Neuron (in vitro differentiated cells): Measurements from ENCODE around the gene ZNF91.
"Not testable (repeated sequence)": the region's sequence is repeated elsewhere in the genome, so short reads cannot be mapped to it uniquely, and the experiment has no call there.

Experiments
- H2AFZ ChIP-seq: one replicate; pipeline ENCODE4 v1.6.1; 2013; ENCODE audit warnings: low read depth, mild to moderate bottlenecking, inconsistent platforms, low read length, moderate library complexity
- H3K27me3 ChIP-seq: one replicate; pipeline ENCODE4 v1.6.1; 2013; ENCODE audit warnings: low read length; ENCODE audit not compliant: insufficient read depth
- H3K36me3 ChIP-seq: one replicate; pipeline ENCODE4 v1.6.1; 2013; ENCODE audit warnings: low read length; ENCODE audit not compliant: insufficient read depth
- H3K4me1 ChIP-seq: one replicate; pipeline ENCODE4 v1.6.1; 2013; ENCODE audit warnings: low read length; ENCODE audit not compliant: insufficient read depth
- H3K4me3 ChIP-seq: 2 replicates; pipeline ENCODE4 v1.5.1; 2013; ENCODE audit warnings: mild to moderate bottlenecking, low read length, moderate library complexity
- H3K9me3 ChIP-seq: one replicate; pipeline ENCODE4 v1.6.1; 2013; ENCODE audit warnings: low read length

The ZNF91 gene

DNA sequence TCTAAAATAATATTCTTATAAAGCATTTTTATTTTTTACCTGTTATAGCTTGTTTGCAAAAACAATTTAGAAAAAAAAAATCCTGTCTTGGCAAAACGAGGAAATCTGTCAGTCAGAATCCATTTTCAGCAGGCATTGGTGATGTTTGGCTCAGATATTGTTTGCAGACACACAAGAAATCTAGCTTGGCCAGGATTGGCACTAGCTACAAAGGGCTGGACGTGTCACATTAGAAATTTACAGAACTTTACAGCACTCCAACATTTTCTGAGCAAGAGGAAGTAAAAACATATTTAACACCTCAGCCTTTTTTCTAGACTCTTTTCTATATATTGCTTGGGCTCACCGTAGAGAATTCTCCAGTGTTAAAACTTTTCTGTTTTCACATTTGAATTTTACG, 9.9 kb downstream of the ZNF91 start:
- peaks cover 55% of the 10 kb centered on the region for H3K9me3 ChIP-seq
- H3K4me3 ChIP-seq, result no peak overlapping the region
- H3K4me1 ChIP-seq, result no peaks in the 10 kb centered on the region
- H3K27me3 ChIP-seq, result no peaks in the 10 kb centered on the region
- H2AFZ ChIP-seq, result no peak overlapping the region
- H3K36me3 ChIP-seq, result peaks cover 63% of the 10 kb centered on the region

GRCh38 chr19:23384858-23385257, 10.4 kb downstream of the ZNF91 start:
- peaks cover 56% of the 10 kb centered on the region for H3K9me3 ChIP-seq
- no peaks in the 10 kb centered on the region for H3K4me1 ChIP-seq
- no peaks in the 10 kb centered on the region for H3K27me3 ChIP-seq
- H3K36me3 ChIP-seq, result peaks cover 65% of the 10 kb centered on the region
- H2AFZ ChIP-seq, result no peak overlapping the region
- H3K4me3 ChIP-seq, result no peak overlapping the region

DNA sequence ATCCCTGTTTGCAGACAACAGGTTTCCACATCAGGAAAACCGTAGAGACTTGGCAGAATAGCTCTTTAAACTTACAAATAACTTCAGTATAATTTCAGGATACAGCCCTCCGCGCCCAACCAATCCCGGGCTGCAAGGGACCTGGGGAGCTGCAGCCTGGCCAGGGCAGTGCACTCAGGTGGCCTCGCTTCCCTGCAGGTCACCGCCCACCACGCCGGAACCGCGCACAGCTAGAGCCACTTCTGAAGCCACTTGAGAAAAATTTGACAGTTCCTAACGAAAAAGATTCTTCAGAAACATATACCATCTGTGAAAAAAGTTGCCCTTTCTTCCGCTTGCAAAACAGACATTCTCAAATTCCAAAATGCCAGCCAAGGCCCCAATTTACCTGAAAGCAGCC, 11.1 kb downstream of the ZNF91 start:
- Histone ChIP-seq H3K9me3 (peaks cover 56% of the 10 kb centered on the region), H2AFZ (no peak overlapping the region), H3K27me3 (no peaks in the 10 kb centered on the region), H3K4me3 (no peak overlapping the region), H3K36me3 (peaks cover 68% of the 10 kb centered on the region), H3K4me1 (no peaks in the 10 kb centered on the region)

DNA sequence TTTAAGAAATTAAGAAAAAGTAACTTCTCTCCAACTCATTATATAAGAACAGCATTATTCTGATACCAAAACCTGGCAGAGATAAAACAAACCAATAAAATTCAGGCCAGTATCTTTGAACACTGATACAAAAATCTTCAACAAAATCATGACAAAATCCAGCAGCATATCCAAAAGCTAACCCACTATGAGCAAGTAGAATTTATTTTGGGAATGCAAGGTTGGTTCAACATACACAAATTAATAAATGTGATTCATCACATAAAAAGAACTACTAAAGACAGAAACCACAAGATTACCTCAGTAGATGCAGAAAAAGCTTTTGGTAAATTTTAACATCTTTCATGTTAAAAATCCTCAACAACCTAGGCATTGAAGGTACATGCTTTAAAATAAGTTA, 12.3 kb downstream of the ZNF91 start:
- no peak overlapping the region for H3K4me3 ChIP-seq
- peaks cover 55% of the 10 kb centered on the region for H3K9me3 ChIP-seq
- peaks cover 62% of the 10 kb centered on the region for H3K36me3 ChIP-seq
- no peaks in the 10 kb centered on the region for H3K4me1 ChIP-seq
- H3K27me3 ChIP-seq, result no peaks in the 10 kb centered on the region
- H2AFZ ChIP-seq, result no peak overlapping the region

- Histone ChIP-seq H3K9me3 (peaks cover 64% of the 10 kb centered on the region), H2AFZ (no peak overlapping the region), H3K4me1 (no peaks in the 10 kb centered on the region), H3K36me3 (peaks cover 60% of the 10 kb centered on the region), H3K4me3 (no peak overlapping the region), H3K27me3 (no peaks in the 10 kb centered on the region)
Measured at GRCh38 chr19:23381114-23381513, 14.2 kb downstream of the ZNF91 start.

DNA sequence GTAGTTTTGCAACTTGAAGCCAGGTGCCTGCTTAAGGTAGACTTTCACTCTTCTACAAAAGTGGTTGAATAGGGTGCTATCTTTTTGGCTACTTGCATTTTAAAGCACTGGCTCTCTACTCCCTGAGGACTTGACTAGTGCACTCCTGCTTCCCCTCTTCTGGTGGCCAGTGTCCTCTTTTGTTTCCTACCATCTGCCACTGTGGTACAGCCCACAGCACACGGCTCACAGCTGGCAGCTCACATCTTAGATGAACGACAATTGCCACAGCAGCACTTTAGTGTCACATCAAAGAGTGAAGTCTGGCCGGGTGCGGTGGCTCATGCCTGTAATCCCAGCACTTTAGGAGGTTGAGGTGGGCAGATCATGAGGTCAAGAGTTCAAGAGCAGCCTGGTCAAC, 15.6 kb downstream of the ZNF91 start:
- not testable (repeated sequence) for H3K4me1 ChIP-seq, H3K4me3 ChIP-seq, H2AFZ ChIP-seq, H3K27me3 ChIP-seq
- Histone ChIP-seq H3K36me3 (peaks cover 53% of the 10 kb centered on the region), H3K9me3 (peaks cover 59% of the 10 kb centered on the region)

DNA sequence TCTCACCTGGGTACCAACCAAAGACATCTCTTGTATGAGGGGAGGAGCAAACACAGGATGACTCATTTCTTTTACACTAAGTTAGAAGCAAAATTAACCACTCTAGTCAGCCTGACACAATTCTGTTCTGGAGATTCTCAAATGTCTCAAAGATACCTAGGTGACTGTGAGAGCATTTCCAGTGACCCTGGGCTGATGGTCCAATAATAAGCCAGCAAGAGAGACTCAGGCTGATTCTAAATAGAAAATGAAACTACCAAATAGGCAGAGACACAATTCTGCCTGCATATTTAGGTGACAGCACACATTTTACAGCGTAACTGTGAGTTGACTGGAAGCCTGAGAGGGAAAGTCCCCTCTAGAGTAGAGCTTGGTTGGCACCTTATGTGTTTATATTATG, 16.3 kb downstream of the ZNF91 start:
- H3K36me3 ChIP-seq, result peaks cover 51% of the 10 kb centered on the region
- H3K4me1 ChIP-seq, result no peaks in the 10 kb centered on the region
- no peaks in the 10 kb centered on the region for H3K27me3 ChIP-seq
- H3K4me3 ChIP-seq, result no peak overlapping the region
- peaks cover 52% of the 10 kb centered on the region for H3K9me3 ChIP-seq
- no peak overlapping the region for H2AFZ ChIP-seq

- H3K4me3 ChIP-seq, result no peak overlapping the region
- H2AFZ ChIP-seq, result no peak overlapping the region
- no peaks in the 10 kb centered on the region for H3K4me1 ChIP-seq
- peaks cover 48% of the 10 kb centered on the region for H3K9me3 ChIP-seq
- H3K36me3 ChIP-seq, result peaks cover 51% of the 10 kb centered on the region
- no peaks in the 10 kb centered on the region for H3K27me3 ChIP-seq
Measured at GRCh38 chr19:23377276-23377675, 18.0 kb downstream of the ZNF91 start.

DNA sequence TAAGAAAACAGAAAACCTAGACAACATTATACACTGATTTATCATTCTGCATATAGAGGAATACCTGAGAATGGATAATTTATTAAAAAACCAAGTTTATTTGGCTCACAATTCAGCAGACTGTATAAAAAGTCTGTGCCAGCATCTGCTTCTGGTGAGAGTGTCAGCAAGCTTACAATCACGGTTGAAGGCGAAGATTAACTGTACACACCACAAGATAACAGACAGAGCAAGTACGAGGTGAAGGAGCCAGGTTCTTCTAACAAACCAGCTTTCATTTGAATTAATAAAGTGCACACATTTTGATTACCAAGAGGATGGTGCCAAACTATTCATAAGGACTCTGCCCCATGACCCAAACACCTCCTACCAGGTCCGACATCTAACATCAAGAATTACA, 28.8 kb downstream of the ZNF91 start:
- Histone ChIP-seq H3K9me3 (peaks cover 54% of the 10 kb centered on the region), H3K27me3 (no peaks in the 10 kb centered on the region), H3K4me1 (no peaks in the 10 kb centered on the region), H3K36me3 (peaks cover 61% of the 10 kb centered on the region), H3K4me3 (no peak overlapping the region), H2AFZ (no peak overlapping the region)

DNA sequence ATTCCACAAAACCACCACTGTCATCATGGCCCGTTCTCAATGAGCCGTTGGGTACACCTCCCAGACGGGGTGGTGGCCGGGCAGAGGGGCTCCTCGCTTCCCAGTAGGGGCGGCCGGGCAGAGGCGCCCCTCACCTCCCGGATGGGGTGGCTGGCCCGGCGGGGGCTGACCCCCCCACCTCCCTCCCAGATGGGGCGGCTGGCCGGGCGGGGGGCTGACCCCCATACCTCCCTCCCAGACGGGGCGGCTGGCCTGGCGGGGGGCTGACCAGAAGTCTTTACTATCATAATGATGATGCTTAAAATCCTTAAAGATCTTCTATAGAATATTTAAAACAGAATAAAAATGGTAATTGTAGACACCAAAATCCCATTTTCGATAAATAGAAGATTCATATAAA, 29.2 kb downstream of the ZNF91 start:
- peaks cover 58% of the 10 kb centered on the region for H3K36me3 ChIP-seq
- peaks cover 52% of the 10 kb centered on the region for H3K9me3 ChIP-seq
- H3K4me1 ChIP-seq, H3K4me3 ChIP-seq, H2AFZ ChIP-seq, H3K27me3 ChIP-seq: not testable (repeated sequence)

- Histone ChIP-seq H3K9me3 (peaks cover 49% of the 10 kb centered on the region), H3K36me3 (peaks cover 50% of the 10 kb centered on the region), H2AFZ (no peak overlapping the region), H3K4me3 (no peak overlapping the region), H3K4me1 (no peaks in the 10 kb centered on the region), H3K27me3 (no peaks in the 10 kb centered on the region)
Measured at GRCh38 chr19:23365222-23365621, 30.0 kb downstream of the ZNF91 start.

- H3K4me3 ChIP-seq, H2AFZ ChIP-seq, H3K27me3 ChIP-seq, H3K4me1 ChIP-seq: not testable (repeated sequence)
- Histone ChIP-seq H3K9me3 (peaks cover 55% of the 10 kb centered on the region), H3K36me3 (peaks cover 40% of the 10 kb centered on the region)
Measured at GRCh38 chr19:23361843-23362242, 33.4 kb downstream of the ZNF91 start.

DNA sequence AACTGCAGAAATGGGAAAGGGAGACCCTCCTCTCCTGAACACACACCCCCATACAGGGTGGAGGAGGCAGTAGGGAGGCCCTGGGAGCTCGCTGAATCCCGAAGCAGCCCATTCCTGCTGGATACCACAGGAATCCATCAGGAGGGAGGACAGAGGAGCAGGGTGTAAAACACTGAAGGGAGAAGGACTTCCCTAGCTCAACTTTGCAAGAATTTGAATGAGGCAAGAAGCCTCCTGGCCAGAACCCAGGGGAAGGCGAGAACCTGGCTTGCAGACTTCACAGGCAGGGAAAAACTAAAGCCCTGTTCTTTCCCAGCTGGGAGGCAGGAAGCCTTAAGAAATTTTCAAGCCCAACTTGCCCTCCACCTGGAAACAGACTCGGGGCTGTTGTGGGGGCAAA, 43.5 kb downstream of the ZNF91 start:
- no peak overlapping the region for H3K4me3 ChIP-seq
- no peaks in the 10 kb centered on the region for H3K4me1 ChIP-seq
- peaks cover 74% of the 10 kb centered on the region for H3K9me3 ChIP-seq
- H3K27me3 ChIP-seq, result no peaks in the 10 kb centered on the region
- no peak overlapping the region for H2AFZ ChIP-seq
- H3K36me3 ChIP-seq, result peaks cover 33% of the 10 kb centered on the region

- peaks cover 45% of the 10 kb centered on the region for H3K36me3 ChIP-seq
- peaks cover 60% of the 10 kb centered on the region for H3K9me3 ChIP-seq
- no peak overlapping the region for H3K4me3 ChIP-seq
- no peaks in the 10 kb centered on the region for H3K27me3 ChIP-seq
- no peak overlapping the region for H2AFZ ChIP-seq
- no peaks in the 10 kb centered on the region for H3K4me1 ChIP-seq
Measured at GRCh38 chr19:23346696-23347095, 48.6 kb downstream of the ZNF91 start.
